Immature natural killer cell (primary cell): ENCODE measurements around the gene CHSY1. TPM values are rescaled to one million over a fixed set of nuclear protein-coding genes. Genes with fewer than 3 reads are reported as not detected.

Experiments used
- DNase-seq, 3 donors: peaks; one replicate each; pipeline ENCODE4 v3.0.0; 2022; ENCODE audit warnings: mixed read lengths in 1 of 3
- H3K27ac Mint-ChIP-seq, 6 donors: one replicate each; pipeline ENCODE4 v1.8.0; 2020; ENCODE audit warnings: mixed read lengths in 6 of 6, mild to moderate bottlenecking in 5 of 6, inconsistent platforms in 4 of 6, moderate library complexity in 3 of 6
- H3K27me3 Mint-ChIP-seq, 3 donors: one replicate each; pipeline ENCODE4 v1.8.0; 2020 to 2021; ENCODE audit warnings: low read depth in 3 of 3, mild to moderate bottlenecking in 3 of 3, mixed read lengths in 3 of 3, moderate library complexity in 3 of 3, inconsistent platforms in 1 of 3
- H3K36me3 Mint-ChIP-seq, 3 donors: one replicate each; pipeline ENCODE4 v1.8.0; 2020; ENCODE audit warnings: mixed read lengths in 3 of 3, inconsistent platforms in 2 of 3, mild to moderate bottlenecking in 2 of 3
- H3K4me1 Mint-ChIP-seq, 2 donors: one replicate each; pipeline ENCODE4 v1.8.0; 2020; ENCODE audit warnings: inconsistent platforms in 2 of 2, mild to moderate bottlenecking in 2 of 2, mixed read lengths in 2 of 2, moderate library complexity in 1 of 2
- H3K4me3 Mint-ChIP-seq, 5 donors: one replicate each; pipeline ENCODE4 v1.8.0; 2020; ENCODE audit warnings: mild to moderate bottlenecking in 5 of 5, mixed read lengths in 5 of 5, inconsistent platforms in 3 of 5, moderate library complexity in 3 of 5
- H3K9me3 Mint-ChIP-seq, 6 donors: one replicate each; pipeline ENCODE4 v1.8.0; 2020; ENCODE audit warnings: mild to moderate bottlenecking in 6 of 6, mixed read lengths in 6 of 6, inconsistent platforms in 4 of 6, moderate library complexity in 3 of 6
- polyA plus RNA-seq, 3 donors: library from polyadenylated mRNA; unstranded; fragments of 300-500 nt; fragmentation: Illumina TruSeq; gene quantifications; one replicate each; pipeline ENCODE4 v1.2.3, GENCODE V29; 2021

CHSY1 gene
- polyA plus RNA-seq, 3 donors from 2014 or later = 2.8 to 4.0 (median 2.8) TPM

GRCh38 chr15:101246391-101246790, 5.5 kb downstream of the CHSY1 start:
- H3K27me3 Mint-ChIP-seq = peaks cover 1 to 13% (median 11%) of the 10 kb centered on the region in 3 donors
- H3K9me3 Mint-ChIP-seq = no peaks in the 10 kb centered on the region
- H3K4me3 Mint-ChIP-seq = no peak overlapping the region
- peaks cover 85 to 94% of the 10 kb centered on the region in 2 donors for H3K4me1 Mint-ChIP-seq
- H3K27ac Mint-ChIP-seq = peak overlapping the region in 4 of 6 donors; percentile 8 to 97 (median 68)
- peaks cover 0 to 3% (median 0%) of the 10 kb centered on the region in 3 donors for H3K36me3 Mint-ChIP-seq
- DNase-seq = no peak

- no peak for DNase-seq
- Mint-ChIP-seq H3K4me1 (peaks cover 86 to 99% of the 10 kb centered on the region in 2 donors), H3K27me3 (peaks cover 1 to 7% (median 6%) of the 10 kb centered on the region in 3 donors), H3K27ac (peak overlapping the region; percentile 80 to 98 (median 94)), H3K4me3 (peak overlapping the region; percentile 71 to 90 (median 83)), H3K36me3 (peaks cover 0 to 3% (median 0%) of the 10 kb centered on the region in 3 donors), H3K9me3 (no peaks in the 10 kb centered on the region)
Measured at GRCh38 chr15:101244889-101245668, 6.8 kb downstream of the CHSY1 start.

- Mint-ChIP-seq H3K27ac (peak overlapping the region; percentile 85 to 98 (median 96)), H3K9me3 (no peaks in the 10 kb centered on the region), H3K4me1 (peaks cover 87 to 99% of the 10 kb centered on the region in 2 donors), H3K4me3 (peak overlapping the region; percentile 71 to 90 (median 83)), H3K27me3 (peaks cover 1 to 7% (median 5%) of the 10 kb centered on the region in 3 donors), H3K36me3 (peaks cover 0 to 2% (median 0%) of the 10 kb centered on the region in 3 donors)
- no peak for DNase-seq
Measured at GRCh38 chr15:101244036-101244781, 7.6 kb downstream of the CHSY1 start.

GRCh38 chr15:101243420-101243819, 8.4 kb downstream of the CHSY1 start:
- Mint-ChIP-seq H3K4me1 (peaks cover 90 to 100% of the 10 kb centered on the region in 2 donors), H3K4me3 (peak overlapping the region; percentile 71 to 90 (median 83)), H3K27me3 (peaks cover 1 to 7% (median 5%) of the 10 kb centered on the region in 3 donors), H3K27ac (peak overlapping the region; percentile 85 to 98 (median 96)), H3K36me3 (no peaks in the 10 kb centered on the region), H3K9me3 (no peaks in the 10 kb centered on the region)
- DNase-seq = no peak

GRCh38 chr15:101242999-101243336, 8.9 kb downstream of the CHSY1 start:
- H3K27me3 Mint-ChIP-seq = peaks cover 1 to 7% (median 5%) of the 10 kb centered on the region in 3 donors
- H3K4me1 Mint-ChIP-seq = peaks cover 91 to 100% of the 10 kb centered on the region in 2 donors
- peak overlapping the region; percentile 71 to 90 (median 83) for H3K4me3 Mint-ChIP-seq
- no peak for DNase-seq
- no peaks in the 10 kb centered on the region for H3K9me3 Mint-ChIP-seq
- peak overlapping the region; percentile 85 to 98 (median 96) for H3K27ac Mint-ChIP-seq
- no peaks in the 10 kb centered on the region for H3K36me3 Mint-ChIP-seq

- peak; percentile 85 to 88 (median 86) for DNase-seq
- Mint-ChIP-seq H3K27ac (peak overlapping the region; percentile 85 to 98 (median 96)), H3K36me3 (no peaks in the 10 kb centered on the region), H3K9me3 (no peaks in the 10 kb centered on the region), H3K4me1 (peaks cover 93 to 100% of the 10 kb centered on the region in 2 donors), H3K27me3 (peaks cover 1 to 7% (median 5%) of the 10 kb centered on the region in 3 donors), H3K4me3 (peak overlapping the region; percentile 71 to 90 (median 83))
Measured at GRCh38 chr15:101242160-101242998, 9.5 kb downstream of the CHSY1 start.

GRCh38 chr15:101240358-101240757, 11.5 kb downstream of the CHSY1 start:
- peak overlapping the region in 4 of 6 donors; percentile 82 to 93 (median 88) for H3K27ac Mint-ChIP-seq
- peak overlapping the region in 1 of 5 donors; percentile 35 for H3K4me3 Mint-ChIP-seq
- peaks cover 0 to under 1% (median under 1%) of the 10 kb centered on the region in 3 donors for H3K36me3 Mint-ChIP-seq
- H3K27me3 Mint-ChIP-seq = peaks cover 1 to 7% (median 5%) of the 10 kb centered on the region in 3 donors
- H3K9me3 Mint-ChIP-seq = no peaks in the 10 kb centered on the region
- no peak for DNase-seq
- H3K4me1 Mint-ChIP-seq = peaks cover 82 to 96% of the 10 kb centered on the region in 2 donors

GRCh38 chr15:101239724-101240136, 12.1 kb downstream of the CHSY1 start:
- Mint-ChIP-seq H3K27me3 (peaks cover 1 to 6% (median 5%) of the 10 kb centered on the region in 3 donors), H3K4me3 (peak overlapping the region; percentile 36 to 68 (median 62)), H3K4me1 (peaks cover 76 to 90% of the 10 kb centered on the region in 2 donors), H3K9me3 (no peaks in the 10 kb centered on the region), H3K36me3 (peaks cover 0 to 7% (median 5%) of the 10 kb centered on the region in 3 donors), H3K27ac (peak overlapping the region; percentile 82 to 93 (median 88))
- no peak for DNase-seq

GRCh38 chr15:101237251-101237650, 14.6 kb downstream of the CHSY1 start:
- H3K9me3 Mint-ChIP-seq = no peaks in the 10 kb centered on the region
- peak overlapping the region; percentile 66 to 82 (median 79) for H3K4me3 Mint-ChIP-seq
- H3K36me3 Mint-ChIP-seq = peaks cover 4 to 23% (median 22%) of the 10 kb centered on the region in 3 donors
- peak overlapping the region; percentile 71 to 95 (median 86) for H3K27ac Mint-ChIP-seq
- H3K4me1 Mint-ChIP-seq = peaks cover 62 to 87% of the 10 kb centered on the region in 2 donors
- H3K27me3 Mint-ChIP-seq = peaks cover 0 to 2% (median 1%) of the 10 kb centered on the region in 3 donors
- peak; percentile 31 to 40 (median 33) for DNase-seq

GRCh38 chr15:101233651-101234280, 18.1 kb downstream of the CHSY1 start:
- Mint-ChIP-seq H3K4me1 (peaks cover 36 to 75% of the 10 kb centered on the region in 2 donors), H3K36me3 (peaks cover 25 to 30% (median 30%) of the 10 kb centered on the region in 3 donors), H3K27ac (peak overlapping the region in 1 of 6 donors; percentile 10), H3K9me3 (peaks cover 0 to 2% (median under 1%) of the 10 kb centered on the region in 6 donors), H3K27me3 (no peaks in the 10 kb centered on the region), H3K4me3 (no peak overlapping the region)
- DNase-seq = no peak

GRCh38 chr15:101232677-101233076, 19.2 kb downstream of the CHSY1 start:
- Mint-ChIP-seq H3K27ac (peak overlapping the region in 2 of 6 donors; percentile 6 to 55), H3K27me3 (no peaks in the 10 kb centered on the region), H3K9me3 (peaks cover 1 to 13% (median 10%) of the 10 kb centered on the region in 6 donors), H3K36me3 (peaks cover 36 to 40% (median 39%) of the 10 kb centered on the region in 3 donors), H3K4me1 (peaks cover 33 to 71% of the 10 kb centered on the region in 2 donors), H3K4me3 (no peak overlapping the region)
- DNase-seq = no peak

- no peak for DNase-seq
- H3K27me3 Mint-ChIP-seq = peaks cover 0 to 2% (median 0%) of the 10 kb centered on the region in 3 donors
- H3K36me3 Mint-ChIP-seq = peaks cover 25 to 41% (median 31%) of the 10 kb centered on the region in 3 donors
- peak overlapping the region in 4 of 6 donors; percentile 2 to 63 (median 25) for H3K27ac Mint-ChIP-seq
- peaks cover 3 to 19% (median 12%) of the 10 kb centered on the region in 6 donors for H3K9me3 Mint-ChIP-seq
- H3K4me1 Mint-ChIP-seq = peaks cover 55 to 82% of the 10 kb centered on the region in 2 donors
- H3K4me3 Mint-ChIP-seq = peak overlapping the region in 1 of 5 donors; percentile 12
Measured at GRCh38 chr15:101228313-101228712, 23.5 kb downstream of the CHSY1 start.
